GM10266 (cell line): ENCODE measurements around the gene SHISAL2B.

Experiments used
- DNase-seq: peaks from one replicate; pipeline ENCODE4 v3.0.0; 2012; ENCODE audit errors: extremely low spot score
- CTCF ChIP-seq: IDR thresholded peaks from 2 replicates; pipeline ENCODE4 v1.5.1; 2012; ENCODE audit warnings: mild to moderate bottlenecking, low read depth; ENCODE audit not compliant: control insufficient read depth, insufficient read depth; ENCODE audit errors: missing control alignments

Gene SHISAL2B

GRCh38 chr5:64763948-64764503 lies 73.7 kb downstream of the SHISAL2B start:
- DNase-seq, result no peak
- TF ChIP-seq CTCF, result no peak

GRCh38 chr5:64765804-64766504 lies 75.7 kb downstream of the SHISAL2B start:
- no peak for TF ChIP-seq CTCF
- no peak for DNase-seq

GRCh38 chr5:64766941-64767340 lies 76.6 kb downstream of the SHISAL2B start:
- DNase-seq, result no peak
- TF ChIP-seq CTCF, result no peak
